ENCODE data around the gene RGSL1.

DNA sequence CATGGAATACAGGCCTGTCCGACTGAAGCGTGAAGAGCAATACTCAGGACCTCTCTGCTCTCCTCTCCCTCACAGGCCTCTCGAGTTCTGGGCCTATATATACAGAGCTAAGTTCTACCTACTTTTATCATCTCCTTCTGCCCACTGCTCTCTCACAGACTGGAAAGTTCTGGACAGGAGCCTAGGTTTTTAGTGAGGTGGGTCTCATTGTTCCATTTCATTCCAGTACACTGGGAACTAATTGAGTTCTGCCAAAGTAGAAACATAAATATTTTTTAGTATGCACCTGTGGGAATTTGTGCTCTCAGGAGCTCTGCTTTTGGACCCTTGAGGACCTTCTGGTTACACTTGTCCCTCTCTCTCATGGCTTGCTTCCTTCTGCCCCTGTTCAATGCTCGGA, 49.4 kb upstream of the RGSL1 start, which contains the start of gene TEDDM1:
- TF ChIP-seq, protein P1, sequence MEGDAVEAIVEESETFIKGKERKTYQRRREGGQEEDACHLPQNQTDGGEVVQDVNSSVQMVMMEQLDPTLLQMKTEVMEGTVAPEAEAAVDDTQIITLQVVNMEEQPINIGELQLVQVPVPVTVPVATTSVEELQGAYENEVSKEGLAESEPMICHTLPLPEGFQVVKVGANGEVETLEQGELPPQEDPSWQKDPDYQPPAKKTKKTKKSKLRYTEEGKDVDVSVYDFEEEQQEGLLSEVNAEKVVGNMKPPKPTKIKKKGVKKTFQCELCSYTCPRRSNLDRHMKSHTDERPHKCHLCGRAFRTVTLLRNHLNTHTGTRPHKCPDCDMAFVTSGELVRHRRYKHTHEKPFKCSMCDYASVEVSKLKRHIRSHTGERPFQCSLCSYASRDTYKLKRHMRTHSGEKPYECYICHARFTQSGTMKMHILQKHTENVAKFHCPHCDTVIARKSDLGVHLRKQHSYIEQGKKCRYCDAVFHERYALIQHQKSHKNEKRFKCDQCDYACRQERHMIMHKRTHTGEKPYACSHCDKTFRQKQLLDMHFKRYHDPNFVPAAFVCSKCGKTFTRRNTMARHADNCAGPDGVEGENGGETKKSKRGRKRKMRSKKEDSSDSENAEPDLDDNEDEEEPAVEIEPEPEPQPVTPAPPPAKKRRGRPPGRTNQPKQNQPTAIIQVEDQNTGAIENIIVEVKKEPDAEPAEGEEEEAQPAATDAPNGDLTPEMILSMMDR (conservative IDR thresholded peaks at IDR 0.05 in 1 of 2, IDR thresholded peaks at IDR 0.05 in 1 of 2; ENCODE audit: low read depth in 1 of 2, low read length in 2 of 2), result no peak
- TF ChIP-seq EZH2 (IDR thresholded peaks at IDR 0.05; ENCODE audit: low read length, missing control alignments), result no peak

Data from fibroblast of lung (primary cell).